ENCODE measurements around the gene DNM2.

Gene DNM2

DNA sequence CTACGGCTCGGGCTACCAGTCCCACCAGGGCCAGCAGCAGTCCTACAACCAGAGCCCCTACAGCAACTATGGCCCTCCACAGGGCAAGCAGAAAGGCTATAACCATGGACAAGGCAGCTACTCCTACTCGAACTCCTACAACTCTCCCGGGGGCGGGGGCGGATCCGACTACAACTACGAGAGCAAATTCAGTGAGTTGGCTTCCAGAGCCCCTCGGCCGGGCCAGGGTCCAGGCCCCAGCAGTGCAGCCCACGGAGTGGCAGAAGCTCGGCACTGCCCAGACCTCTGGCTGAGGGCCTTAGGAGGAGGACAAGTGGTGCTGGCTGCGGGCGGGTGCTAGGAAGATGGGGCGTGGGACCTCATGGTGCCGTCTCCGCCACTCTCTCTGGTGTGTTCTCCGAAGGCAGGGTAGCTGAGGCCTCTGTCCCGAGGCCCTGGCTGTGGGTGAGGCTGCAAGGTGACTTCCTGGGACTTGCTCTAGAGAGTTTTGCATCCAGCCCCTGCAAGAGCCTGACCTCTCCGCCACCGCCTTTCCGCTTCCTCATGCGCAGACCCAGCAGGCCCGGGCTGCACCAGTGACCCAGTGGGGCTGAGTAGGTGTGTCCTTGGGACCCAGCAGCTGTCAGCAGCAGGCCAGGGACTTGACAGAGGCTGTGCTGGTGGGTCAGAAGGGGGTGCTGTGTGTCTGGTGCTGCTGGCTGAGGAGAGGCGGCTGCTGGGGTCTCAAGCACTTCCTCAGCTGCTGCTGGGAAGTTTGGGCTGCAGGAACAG is 30.2 kb upstream of the DNM2 start:
- H3K36me3 ChIP-seq (replicated peaks): peaks cover 86% of the 10 kb centered on the region
- TF ChIP-seq, protein P1, sequence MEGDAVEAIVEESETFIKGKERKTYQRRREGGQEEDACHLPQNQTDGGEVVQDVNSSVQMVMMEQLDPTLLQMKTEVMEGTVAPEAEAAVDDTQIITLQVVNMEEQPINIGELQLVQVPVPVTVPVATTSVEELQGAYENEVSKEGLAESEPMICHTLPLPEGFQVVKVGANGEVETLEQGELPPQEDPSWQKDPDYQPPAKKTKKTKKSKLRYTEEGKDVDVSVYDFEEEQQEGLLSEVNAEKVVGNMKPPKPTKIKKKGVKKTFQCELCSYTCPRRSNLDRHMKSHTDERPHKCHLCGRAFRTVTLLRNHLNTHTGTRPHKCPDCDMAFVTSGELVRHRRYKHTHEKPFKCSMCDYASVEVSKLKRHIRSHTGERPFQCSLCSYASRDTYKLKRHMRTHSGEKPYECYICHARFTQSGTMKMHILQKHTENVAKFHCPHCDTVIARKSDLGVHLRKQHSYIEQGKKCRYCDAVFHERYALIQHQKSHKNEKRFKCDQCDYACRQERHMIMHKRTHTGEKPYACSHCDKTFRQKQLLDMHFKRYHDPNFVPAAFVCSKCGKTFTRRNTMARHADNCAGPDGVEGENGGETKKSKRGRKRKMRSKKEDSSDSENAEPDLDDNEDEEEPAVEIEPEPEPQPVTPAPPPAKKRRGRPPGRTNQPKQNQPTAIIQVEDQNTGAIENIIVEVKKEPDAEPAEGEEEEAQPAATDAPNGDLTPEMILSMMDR (IDR thresholded peaks at IDR 0.05; ENCODE audit: low read depth, low read length, missing control alignments): no peak
- no peak overlapping the region for H3K27ac ChIP-seq
- DNase-seq: no peak
- no peaks in the 10 kb centered on the region for H3K27me3 ChIP-seq (replicated peaks)
- in situ Hi-C loops (cut with HindIII; ENCODE audit: low pct_ligation_motif_present, low sequenced_read_pairs): no loop called here
- H3K4me3 ChIP-seq (ENCODE audit: low read depth, low read length): no peak overlapping the region

DNA sequence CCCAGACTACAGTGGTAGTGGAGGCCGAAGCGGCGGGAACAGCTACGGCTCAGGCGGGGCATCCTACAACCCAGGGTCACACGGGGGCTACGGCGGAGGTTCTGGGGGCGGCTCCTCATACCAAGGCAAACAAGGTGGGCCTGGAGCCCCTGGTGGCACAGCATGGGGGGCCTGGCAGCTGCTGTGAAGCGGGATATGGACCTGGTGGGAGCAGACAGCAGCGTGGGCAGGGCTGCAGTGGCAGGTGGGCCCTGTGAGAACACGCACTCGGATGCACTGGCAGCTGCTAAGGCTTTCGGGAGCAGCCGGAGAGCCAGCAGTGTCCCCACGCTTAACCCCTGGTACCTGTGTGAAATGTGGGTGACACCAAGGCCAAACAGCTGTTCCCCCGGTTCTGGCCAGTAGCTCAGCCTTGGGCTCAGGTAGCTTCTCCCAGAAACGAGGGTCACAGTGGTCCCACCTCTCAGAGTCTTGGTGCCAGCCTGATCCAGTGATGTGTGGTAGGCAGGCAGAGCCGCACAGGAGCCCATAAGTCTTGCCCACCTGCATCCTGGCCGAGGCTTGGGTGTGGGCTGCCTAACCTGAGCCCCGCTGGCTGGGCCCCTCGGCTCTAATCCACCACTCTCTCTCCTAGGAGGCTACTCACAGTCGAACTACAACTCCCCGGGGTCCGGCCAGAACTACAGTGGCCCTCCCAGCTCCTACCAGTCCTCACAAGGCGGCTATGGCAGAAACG is 29.2 kb upstream of the DNM2 start:
- no peak for DNase-seq
- Histone ChIP-seq H3K36me3 (replicated peaks) (peaks cover 77% of the 10 kb centered on the region), H3K27ac (no peak overlapping the region), H3K27me3 (replicated peaks) (no peaks in the 10 kb centered on the region), H3K4me3 (ENCODE audit: low read depth, low read length) (no peak overlapping the region)
- TF ChIP-seq, protein P1 (IDR thresholded peaks at IDR 0.05; ENCODE audit: low read depth, low read length, missing control alignments): no peak
- in situ Hi-C loops (cut with HindIII; ENCODE audit: low pct_ligation_motif_present, low sequenced_read_pairs): no loop called here

DNA sequence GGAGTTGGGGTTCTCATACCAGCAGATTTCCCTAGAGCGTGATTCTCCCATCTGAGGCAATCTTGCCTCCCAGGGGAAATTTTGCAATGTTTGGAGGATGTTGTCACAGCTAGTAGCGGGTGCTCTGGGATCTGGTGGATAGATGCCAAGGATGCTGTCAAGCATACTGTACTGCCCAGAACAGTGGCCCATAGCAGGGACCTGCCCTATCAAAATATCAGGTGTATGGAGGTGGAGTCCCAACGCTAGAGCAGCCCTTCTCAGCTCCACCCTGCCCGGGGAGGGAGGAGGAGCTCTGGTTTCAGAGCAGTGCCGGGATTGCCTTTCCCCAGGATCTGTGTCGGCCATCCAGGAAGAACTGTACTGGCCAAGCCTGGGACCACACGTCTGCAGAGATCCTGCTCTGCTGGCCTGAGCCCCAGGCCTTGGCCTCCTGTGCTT is 27.5 kb upstream of the DNM2 start:
- Histone ChIP-seq H3K27ac (no peak overlapping the region), H3K27me3 (replicated peaks) (no peaks in the 10 kb centered on the region), H3K36me3 (replicated peaks) (peaks cover 61% of the 10 kb centered on the region), H3K4me3 (ENCODE audit: low read depth, low read length) (no peak overlapping the region)
- in situ Hi-C loops (cut with HindIII; ENCODE audit: low pct_ligation_motif_present, low sequenced_read_pairs): no loop called here
- peak; percentile 15 for DNase-seq
- TF ChIP-seq, protein P1 (IDR thresholded peaks at IDR 0.05; ENCODE audit: low read depth, low read length, missing control alignments): no peak

DNA sequence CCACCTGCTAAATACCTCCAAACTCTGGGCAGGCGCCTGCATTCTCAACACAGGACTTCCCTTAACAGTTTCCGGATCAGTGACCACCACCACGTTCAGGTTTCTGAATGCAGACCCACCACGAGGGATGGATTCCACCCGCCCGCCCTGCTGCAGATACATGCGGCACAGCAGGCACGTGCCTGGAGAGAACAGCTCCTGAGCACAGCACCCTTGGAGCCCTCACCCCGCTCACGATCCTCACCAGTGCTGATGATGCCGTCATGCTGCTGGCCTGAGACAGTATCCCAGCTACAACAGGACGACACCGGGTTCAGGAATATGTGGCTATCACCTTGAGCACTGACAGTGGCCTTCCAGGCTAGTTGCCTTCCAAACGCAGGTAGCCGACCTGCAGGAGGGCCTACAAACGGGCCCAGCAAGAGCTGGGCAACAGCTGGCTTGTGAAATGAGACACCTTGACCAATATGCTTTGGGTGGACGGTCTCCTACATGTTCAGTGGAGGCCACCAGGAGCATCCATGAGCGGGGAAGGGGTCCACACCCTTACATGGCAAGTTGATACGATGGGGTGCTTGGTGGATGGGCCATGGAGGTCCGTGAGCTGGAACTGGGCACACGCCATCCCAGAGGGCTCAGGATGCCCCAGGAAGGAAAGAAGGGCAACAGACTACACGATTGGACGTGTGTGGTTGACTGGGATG is 26.5 kb upstream of the DNM2 start:
- in situ Hi-C loops (cut with HindIII; ENCODE audit: low pct_ligation_motif_present, low sequenced_read_pairs): no loop called here
- Histone ChIP-seq H3K27ac (no peak overlapping the region), H3K27me3 (replicated peaks) (no peaks in the 10 kb centered on the region), H3K36me3 (replicated peaks) (peaks cover 57% of the 10 kb centered on the region), H3K4me3 (ENCODE audit: low read depth, low read length) (no peak overlapping the region)
- no peak for DNase-seq
- TF ChIP-seq, protein P1 (IDR thresholded peaks at IDR 0.05; ENCODE audit: low read depth, low read length, missing control alignments): no peak

DNA sequence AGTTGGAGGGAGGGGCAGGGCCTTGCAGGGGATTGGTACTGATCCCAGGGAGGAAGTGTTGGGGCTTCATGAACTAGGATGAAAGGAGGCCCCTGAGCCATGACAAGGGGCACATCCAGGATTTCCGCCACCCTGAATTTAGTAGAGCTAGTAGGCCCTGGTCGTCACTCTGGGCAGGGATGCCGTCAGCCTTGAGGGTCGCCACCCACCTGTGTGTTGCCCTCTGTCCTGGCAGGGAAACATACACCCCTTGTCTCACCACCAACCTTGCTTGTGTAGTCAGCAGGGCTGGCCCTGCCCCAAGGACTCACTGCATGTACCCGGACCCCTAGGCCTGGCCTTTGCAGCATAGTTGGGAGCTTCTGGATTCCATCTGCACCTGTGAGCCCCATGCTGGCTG is 26.0 kb upstream of the DNM2 start:
- no peak overlapping the region for H3K27ac ChIP-seq
- no peaks in the 10 kb centered on the region for H3K27me3 ChIP-seq (replicated peaks)
- no peak overlapping the region for H3K4me3 ChIP-seq (ENCODE audit: low read depth, low read length)
- DNase-seq: no peak
- peaks cover 52% of the 10 kb centered on the region for H3K36me3 ChIP-seq (replicated peaks)
- TF ChIP-seq, protein P1 (IDR thresholded peaks at IDR 0.05; ENCODE audit: low read depth, low read length, missing control alignments): no peak
- in situ Hi-C loops (cut with HindIII; ENCODE audit: low pct_ligation_motif_present, low sequenced_read_pairs): no loop called here

All from brain microvascular endothelial cell (primary cell).